Choroid plexus epithelial cell (primary cell): ENCODE data around the gene TAS1R3.

Source experiments
- DNase-seq: peaks from one replicate; pipeline ENCODE4 v3.0.0-alpha.2; 2010; ENCODE audit warnings: low read depth
- H3K4me3 ChIP-seq: 2 replicates; pipeline ENCODE4 v1.5.1; 2011; ENCODE audit warnings: low read depth, mild to moderate bottlenecking, control low read depth, low read length, moderate library complexity
- CTCF ChIP-seq: conservative IDR thresholded peaks from 2 replicates; pipeline ENCODE4 v1.5.1; 2011; ENCODE audit warnings: low read depth, mild to moderate bottlenecking, control low read depth, inconsistent platforms, low read length, moderate library complexity

The TAS1R3 gene

GRCh38 chr1:1348420-1349255 lies 17.6 kb downstream of the TAS1R3 start:
- TF ChIP-seq CTCF: no peak
- DNase-seq: peak; percentile 72
- peak overlapping the region; percentile 70 for H3K4me3 ChIP-seq

- DNase-seq: peak; percentile 56
- peak within 1 kb of the TSS; percentile 70 for H3K4me3 ChIP-seq
- peak; percentile 54 for TF ChIP-seq CTCF
Measured at GRCh38 chr1:1349256-1350012, 18.4 kb downstream of the TAS1R3 start, which contains the start of gene DVL1. TSS of gene DVL1 (minus strand) at chr1:1349418. CDS start at chr1:1349065, 353 bp downstream.

GRCh38 chr1:1351511-1352427 lies 20.7 kb downstream of the TAS1R3 start:
- no peak overlapping the region for H3K4me3 ChIP-seq
- no peak for DNase-seq
- no peak for TF ChIP-seq CTCF

- no peak for TF ChIP-seq CTCF
- no peak for DNase-seq
- no peak overlapping the region for H3K4me3 ChIP-seq
Measured at GRCh38 chr1:1352786-1353388, 21.8 kb downstream of the TAS1R3 start.

- TF ChIP-seq CTCF: no peak
- DNase-seq: no peak
- H3K4me3 ChIP-seq: no peak overlapping the region
Measured at GRCh38 chr1:1353389-1354151, 22.5 kb downstream of the TAS1R3 start.
